Stimulated activated CD8-positive, alpha-beta memory T cell treated with anti-CD3 and anti-CD28 coated beads, Interleukin-7, amount 100 ng/mL, for 4 hours (primary cell): ENCODE data around the gene PPHLN1.

Experiments used
- DNase-seq, 2 donors: peaks; one replicate each; pipeline ENCODE4 v3.0.0-alpha.2; 2020; ENCODE audit warnings: low read depth in 2 of 2

The PPHLN1 gene, protein sequence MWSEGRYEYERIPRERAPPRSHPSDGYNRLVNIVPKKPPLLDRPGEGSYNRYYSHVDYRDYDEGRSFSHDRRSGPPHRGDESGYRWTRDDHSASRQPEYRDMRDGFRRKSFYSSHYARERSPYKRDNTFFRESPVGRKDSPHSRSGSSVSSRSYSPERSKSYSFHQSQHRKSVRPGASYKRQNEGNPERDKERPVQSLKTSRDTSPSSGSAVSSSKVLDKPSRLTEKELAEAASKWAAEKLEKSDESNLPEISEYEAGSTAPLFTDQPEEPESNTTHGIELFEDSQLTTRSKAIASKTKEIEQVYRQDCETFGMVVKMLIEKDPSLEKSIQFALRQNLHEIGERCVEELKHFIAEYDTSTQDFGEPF

DNA sequence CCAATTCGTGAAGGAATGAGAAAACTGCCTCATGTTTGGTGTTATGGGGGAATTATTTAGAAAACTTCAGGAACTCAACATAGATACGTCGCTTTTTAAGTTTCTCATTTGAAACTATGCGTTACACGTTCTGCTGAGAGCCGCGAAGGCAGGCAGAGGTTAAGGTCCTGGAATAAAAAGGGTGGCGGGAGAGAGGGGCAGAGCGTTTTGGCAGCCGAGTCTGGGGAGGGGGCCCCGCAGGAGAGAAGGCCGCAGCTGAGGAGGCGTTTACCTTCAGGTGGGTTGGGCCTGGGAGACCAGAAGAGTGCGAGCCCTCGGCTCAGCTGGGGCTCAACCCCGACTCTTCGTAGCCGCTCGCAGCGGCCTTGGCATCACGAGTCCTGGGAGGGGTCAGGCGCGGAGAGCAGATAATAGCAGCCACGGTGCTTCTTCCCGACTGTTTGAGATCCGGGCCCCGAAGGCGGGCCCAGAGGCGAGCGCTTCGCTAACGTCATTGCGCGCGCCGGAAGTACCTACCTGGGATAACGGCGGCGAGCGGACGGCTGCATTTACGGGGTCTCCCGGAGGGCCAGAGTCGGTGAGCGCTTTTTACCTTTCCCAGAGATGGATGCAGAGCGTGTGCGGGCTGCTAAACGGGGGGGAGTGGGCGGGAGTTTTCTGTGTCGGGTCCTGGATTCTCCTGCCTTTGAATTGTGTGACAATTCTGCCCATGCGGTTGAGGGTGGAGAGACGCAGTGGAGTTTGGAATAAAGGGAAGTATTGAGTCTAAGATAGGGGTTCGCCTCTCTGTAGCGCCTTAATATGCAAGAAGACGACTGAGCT lies at the start of gene PPHLN1, which contains the start of gene ZCRB1:
Gene PPHLN1 (plus strand): TSS at position 515 of the 822 bp plus-strand sequence. CDS start 9,736 bp downstream, outside the sequence.
Gene ZCRB1 (minus strand): TSS at position 442 of the 822 bp plus-strand sequence. CDS start 1,992 bp downstream, outside the sequence.
- DNase-seq, result peak; percentile 60 to 70

DNA sequence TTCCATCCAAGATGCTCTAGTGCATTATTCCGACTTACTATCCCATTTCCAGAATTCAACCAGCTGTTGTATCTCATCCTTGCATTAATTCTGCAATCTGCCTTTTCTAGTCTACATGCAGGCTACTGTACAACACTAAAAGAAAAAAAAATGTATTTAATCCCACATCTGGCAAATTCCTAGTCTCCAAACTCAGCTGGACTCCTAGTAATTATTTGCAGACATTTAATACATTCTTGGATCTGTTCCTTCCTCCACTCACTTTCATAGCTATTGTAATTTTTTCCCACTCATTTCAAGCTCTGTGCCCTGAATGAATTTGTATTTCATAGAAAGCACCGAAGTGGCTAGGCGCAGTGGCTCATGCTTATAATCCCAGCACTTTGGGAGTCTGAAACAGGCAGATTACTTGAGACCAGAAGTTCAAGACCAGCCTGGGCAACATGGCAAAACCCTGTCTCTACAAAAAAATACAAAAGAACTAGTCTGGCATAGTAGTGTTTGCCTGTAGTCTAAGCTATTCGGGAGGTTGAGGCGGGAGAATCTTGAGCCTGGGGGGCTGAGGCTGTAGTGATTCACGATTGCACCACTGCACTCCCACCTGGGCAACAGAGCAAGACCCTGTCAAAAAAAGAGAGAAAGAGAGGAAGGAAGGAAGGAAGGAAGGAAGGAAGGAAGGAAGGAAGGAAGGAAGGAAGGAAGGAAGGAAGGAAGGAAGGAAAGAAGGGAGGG lies 48.4 kb upstream of the PPHLN1 start:
- no peak for DNase-seq

DNA sequence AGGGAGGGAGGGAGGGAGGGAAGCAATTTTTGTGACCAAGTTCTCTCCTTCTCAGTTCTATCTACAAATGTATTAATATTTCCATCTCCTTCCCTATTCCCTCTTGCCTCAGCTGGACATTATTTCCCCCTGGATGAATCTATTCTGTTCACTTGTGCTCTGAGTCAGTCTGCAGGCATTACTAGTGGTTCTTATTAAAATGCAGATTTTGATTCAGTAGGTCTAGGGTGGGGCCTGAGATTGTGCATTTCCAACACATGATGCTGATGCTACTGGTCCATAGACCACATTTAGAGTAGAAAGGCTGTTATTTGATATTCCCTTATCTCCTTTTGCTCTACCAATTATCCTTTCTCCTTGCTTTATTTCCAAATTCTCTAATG lies 47.8 kb upstream of the PPHLN1 start:
- DNase-seq, result no peak

DNA sequence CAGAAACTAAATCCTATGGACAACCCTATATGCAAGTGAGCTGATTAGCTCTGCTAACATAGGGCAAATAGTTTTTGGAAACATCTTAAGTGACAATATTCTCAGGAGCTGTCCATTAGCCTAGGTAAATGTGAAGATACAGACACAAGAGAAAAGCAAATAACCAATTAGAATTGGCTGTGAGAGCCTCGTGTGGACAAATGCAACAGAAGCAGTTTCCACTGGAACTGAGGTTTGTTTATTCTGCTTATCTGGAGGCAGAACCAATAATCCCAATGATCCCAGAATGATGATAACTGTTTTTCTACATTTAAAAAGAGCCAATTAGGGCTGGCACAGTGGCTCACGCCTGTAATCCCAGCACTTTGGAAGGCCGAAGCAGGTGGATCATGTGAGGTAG lies 44.7 kb upstream of the PPHLN1 start:
- DNase-seq, result no peak

DNA sequence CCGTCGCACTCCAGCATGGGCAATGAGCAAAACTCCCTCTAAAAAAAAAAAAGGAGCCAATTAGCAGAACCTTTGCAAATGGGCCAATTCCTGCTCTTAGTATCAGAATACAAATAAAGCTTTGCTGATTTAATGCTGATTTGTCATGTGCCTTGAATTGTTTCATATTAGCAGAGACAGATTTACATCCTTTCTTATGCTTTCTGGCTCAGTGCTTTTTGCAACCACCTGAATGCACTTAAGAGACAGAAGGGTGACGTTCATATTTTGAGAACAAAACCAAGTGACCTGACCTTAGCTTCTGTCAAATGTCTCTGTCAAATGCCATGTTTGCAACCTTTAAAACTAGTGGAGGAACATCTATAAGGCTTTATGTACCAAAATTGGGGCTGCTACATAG lies 44.1 kb upstream of the PPHLN1 start:
- DNase-seq, result no peak

DNA sequence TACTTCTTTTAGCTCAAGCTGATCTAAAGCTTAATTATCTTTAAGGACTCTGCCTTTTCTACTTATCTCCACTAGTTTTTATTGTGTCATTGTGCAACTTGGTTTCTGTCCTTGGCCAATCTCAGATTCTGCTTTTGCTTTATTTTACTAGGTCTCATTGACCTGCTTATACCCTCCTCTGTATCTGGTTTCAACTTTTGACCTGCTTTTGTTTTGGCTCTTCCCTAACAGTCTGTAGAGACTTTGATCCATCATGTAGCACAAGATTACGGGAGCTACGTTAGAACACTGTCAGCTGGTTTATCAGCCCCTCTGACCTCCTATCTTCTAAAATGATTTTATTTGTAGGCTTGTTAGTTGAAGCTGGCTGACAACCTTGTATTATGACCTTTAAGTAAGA lies 43.7 kb upstream of the PPHLN1 start:
- DNase-seq, result no peak

DNA sequence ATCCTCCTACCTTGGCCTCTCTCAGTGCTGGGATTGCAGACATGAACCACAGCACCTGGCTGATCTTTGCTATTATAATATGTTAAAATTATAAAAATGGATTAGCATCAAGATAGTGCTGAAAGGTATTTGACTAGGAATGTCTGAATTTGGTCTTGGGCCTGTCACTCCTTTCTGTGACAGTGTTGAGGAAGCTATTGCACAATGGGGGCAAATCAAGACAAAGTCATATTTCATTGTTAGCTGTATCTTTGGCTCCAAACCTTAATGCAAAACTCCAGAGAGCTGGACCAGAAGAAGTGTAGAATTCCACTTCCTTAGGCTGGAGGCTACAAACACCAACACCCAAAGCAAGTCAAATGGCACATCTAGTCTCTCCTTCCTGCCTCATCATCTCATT lies 42.2 kb upstream of the PPHLN1 start:
- DNase-seq, result no peak

DNA sequence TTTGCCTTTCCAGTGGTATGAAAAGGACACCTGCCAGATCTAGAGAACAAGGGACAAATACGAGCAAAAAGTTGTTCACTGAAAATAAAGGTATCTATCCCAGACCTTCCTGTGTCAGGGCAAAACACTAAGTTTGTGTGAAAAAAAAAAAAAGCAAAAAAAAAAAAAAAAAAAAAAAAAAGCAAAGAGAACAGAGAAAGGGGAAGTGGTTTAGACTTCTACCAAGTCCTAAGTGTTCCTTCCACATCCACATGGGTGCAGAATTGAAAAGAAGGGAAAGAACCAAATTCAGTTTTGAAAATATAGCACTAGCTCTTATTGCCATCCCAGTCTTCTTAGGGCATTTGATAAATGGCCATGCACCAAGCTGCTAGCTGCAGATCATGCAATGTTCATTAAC lies 41.8 kb upstream of the PPHLN1 start:
- DNase-seq, result no peak

DNA sequence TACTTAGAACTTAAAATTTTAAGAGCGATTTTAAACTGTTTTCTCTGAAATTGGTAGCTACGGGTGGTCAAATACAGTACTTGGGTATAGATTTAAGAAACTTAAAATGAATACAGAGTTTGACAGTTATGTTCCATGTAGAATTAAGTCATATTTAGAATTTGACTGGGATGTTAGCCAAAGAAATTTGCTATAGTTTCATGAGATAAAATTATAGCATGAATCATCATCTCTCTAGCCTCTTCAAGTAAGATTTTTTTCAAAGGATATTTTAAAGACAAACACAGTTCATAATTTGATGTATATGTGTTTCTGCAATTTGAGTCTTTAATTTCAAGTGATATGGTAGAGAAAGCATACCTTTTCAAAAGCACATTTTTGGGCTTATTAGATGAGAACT lies 41.1 kb upstream of the PPHLN1 start:
- no peak for DNase-seq

DNA sequence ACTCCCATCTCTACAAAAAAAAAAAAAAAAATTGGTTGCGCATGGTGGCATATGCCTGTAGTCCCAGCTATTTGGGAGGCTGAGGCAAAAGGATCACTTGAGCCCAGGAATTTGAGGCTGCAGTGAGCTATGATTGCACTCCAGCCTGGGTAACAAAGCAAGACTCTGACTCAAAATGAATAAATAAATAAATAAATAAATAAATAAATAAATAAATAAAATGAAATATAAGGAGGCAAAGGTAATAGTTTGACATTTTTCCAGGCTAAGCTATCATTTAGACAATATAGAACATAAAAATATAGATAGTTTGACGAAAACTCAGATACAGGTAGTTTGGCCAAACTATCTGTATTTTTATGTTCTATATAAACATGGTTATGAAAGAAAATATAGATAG lies 40.5 kb upstream of the PPHLN1 start:
- no peak for DNase-seq

DNA sequence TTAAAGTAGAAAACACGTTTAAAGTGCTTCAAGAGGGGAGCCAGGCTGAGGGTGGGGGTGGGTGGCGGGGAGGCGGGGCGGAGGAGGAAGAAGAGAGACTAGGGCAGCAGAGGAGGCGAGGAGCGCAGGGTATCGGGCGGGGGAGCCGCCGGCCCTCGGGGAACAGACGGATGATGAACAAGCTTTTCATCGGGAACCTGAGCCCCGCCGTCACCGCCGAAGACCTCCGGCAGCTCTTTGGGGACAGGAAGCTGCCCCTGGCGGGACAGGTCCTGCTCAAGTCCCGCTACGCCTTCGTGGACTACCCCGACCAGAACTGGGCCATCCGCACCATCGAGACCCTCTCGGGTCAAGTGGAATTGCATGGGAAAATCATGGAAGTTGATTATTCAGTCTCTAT lies 39.2 kb upstream of the PPHLN1 start:
- DNase-seq, result no peak

DNA sequence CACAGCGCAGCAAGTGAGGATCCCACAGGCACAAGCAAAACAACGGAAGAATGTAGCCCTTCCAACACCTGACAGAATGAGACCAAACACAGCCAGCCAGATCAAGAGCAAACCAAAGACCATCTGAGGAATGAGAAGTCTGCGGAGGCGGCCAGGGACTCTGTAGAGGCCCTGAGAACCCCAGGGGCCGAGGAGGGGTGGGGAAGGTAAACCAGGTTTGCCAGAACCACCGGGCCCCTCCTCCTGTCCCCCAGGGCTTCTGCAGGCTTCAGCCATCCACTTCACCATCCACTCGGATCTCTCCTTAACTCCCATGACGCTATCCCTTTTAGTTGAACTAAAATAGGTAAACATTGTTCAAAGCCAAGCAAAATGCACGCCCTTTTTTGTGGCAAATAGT lies 37.4 kb upstream of the PPHLN1 start:
- DNase-seq, result no peak

DNA sequence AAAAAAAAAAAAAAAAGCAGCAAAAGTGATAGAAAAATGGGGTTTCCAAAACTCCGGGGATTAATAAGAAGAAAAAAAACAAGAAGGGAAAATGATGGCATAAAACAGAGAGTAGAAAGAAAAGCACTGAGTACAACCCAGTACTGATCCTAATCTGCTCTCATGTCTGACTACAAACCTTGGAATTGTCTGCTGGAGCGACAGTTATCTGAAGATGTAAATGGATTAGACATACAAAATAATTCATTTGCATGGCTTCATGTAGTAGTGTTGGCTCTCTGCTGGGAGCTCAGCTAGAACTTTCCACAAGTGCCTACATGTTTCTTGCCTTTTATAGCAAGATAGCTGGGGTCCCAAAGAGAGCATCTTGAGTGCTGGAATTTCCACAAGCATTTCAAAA lies 34.3 kb upstream of the PPHLN1 start:
- no peak for DNase-seq

DNA sequence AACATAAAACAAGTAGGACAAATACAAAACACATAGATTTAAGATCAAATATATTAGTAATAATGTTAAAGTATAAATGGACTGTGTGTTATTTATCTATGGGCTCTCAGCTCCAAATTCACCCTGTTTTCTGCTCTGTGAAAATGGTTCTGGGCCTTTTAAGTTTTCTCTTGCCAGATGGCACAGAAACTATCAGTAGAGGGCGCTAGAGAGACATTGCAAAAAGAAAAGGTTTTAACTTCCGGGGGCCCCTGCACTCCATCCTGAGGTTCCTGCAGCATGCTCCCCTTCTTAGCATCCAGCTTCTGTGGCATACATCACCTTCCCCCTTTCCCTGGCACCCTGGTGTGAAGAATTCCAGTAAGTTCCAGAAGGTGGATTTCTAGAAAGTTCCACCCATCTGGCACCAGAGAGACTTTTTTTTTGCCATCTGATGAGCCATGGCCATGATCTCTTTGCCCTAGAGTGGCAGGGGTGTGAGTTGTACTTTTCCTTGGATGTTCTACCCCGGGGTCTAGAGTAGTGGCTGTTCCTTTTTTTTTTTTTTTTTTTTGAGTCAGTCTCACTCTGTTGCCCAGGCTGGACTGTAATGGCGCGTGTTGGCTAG lies 29.4 kb upstream of the PPHLN1 start:
- no peak for DNase-seq

DNA sequence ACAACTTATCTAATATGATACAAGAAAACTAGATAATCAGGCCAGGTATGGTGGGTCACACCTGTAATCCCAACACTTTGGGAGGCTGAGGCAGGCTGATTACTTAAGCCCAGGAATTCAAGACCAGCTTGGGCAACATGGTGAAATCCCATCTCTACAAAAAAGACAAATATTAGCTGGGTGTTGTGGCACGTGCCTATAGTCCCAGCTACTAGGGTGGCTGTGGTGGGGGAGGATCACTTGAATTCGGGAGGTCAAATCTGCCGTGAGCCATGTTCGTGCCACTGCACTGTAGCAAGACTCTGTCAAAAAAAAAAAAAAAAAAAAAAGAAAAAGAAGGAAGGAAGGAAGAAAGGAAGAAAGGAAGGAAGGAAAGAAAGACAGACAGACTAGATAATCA lies 27.1 kb upstream of the PPHLN1 start:
- DNase-seq, result no peak

DNA sequence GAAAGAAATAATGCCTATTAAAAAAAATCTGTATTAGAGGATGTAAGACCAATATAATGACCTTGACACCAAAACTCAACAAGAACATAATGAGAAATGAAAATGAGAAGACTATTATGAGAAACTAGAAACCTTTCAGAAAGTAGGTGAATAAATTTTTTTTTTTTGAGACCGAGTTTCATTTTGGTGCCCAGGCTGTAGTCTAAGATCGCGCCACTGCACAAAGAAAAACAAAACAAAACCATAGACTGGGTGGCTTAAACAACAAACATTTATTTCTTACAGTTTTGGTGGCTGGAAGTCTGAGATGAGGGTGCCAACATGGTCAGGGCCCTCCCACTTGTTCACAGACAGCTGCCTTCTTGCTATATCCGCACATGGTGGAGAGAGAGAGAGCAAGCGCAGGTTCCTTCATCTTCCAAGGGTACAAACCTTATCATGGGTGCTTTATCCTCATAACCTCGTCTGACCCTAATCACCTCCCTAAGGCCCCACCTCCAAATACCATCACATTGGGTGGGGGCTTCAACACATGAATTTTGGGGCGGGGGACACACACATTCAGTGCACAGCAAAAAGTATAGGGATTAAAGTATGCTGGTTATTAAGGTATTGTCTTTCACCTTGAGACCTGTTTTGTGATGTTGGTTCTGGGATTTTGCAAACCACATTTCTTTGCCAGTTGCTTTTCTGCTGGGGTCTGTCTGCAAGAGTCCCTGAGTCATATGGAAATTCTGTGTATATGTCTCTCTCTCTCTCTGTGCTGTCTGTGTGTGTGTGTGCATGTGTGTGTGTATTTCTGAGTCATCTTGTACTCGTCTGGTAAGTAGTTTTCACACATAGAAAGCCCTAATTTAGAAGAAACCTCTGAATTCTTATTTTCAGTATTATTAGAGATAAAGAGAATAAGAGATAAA lies 26.3 kb upstream of the PPHLN1 start:
- DNase-seq, result peak; percentile 16 to 55

DNA sequence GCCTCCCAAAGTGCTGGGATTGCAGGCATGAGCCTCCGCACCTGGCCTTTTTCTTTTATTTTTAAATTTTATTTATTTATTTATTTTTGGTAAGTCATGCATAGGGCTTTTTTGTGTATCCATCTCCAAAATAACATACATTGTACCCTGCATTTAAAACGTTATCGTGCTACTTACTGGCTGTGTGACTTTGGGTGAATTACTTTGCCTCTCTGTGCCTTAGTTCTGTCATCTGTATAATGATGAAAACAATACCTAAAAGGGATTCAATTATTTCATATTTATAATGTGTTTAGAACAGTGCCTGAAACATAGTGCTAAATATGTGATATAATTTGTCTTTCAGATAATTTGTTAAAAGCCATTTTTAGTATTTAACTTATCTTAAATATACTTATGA lies 19.7 kb upstream of the PPHLN1 start:
- DNase-seq, result no peak

DNA sequence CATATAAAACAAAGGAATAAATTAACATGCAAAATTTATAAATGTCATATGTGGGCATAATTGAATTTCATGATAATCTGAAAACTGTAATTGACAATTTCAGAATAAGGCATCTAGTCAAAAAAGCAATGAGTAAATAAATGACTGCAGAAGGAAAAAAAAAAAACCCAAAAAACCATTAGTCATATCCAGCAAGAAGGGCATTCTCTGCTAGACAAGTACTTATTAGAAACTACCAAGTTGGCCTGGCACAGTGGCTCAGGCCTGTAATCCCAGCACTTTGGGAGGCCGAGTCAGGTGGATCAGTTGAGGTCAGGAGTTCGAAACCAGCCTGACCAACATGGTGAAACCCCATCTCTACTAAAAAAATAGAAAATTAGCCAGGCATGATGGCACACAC lies 17.6 kb upstream of the PPHLN1 start:
- no peak for DNase-seq

DNA sequence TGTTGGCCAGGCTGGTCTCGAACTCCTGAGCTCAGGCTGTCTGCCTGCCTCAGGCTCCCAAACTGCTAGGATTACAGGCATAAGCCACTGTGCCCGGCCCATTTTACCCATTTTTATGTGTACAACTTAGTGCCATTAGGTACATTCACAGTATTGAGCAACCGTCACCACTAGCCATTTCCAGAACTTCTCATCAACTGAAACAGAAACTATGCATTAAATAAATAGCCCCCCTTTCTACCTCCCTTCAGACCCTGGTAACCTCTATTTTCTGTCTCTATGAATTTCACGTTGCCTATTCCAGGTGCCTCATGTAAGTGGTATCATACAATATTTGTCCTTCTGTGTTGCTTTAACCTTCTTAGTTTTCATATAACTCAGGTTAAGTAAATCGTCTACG lies 16.0 kb upstream of the PPHLN1 start:
- no peak for DNase-seq

DNA sequence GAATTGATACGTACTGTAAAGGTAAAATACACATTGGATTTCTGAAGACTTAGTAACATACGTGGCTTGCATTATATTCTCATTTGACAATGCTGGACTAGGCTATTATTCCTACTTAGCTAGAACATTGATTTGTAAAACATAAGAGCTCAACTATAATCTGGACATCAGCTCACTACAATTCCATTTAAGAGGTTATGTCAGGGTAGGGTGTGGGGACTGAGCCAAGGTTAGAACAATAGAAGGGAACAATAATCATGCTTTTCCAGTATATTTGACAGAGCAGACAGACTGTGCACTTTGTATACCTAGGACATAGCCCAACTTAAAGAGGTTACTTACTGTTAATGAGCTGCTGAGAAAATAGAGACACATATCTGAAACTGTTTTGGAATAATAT lies 10.9 kb upstream of the PPHLN1 start:
- no peak for DNase-seq

DNA sequence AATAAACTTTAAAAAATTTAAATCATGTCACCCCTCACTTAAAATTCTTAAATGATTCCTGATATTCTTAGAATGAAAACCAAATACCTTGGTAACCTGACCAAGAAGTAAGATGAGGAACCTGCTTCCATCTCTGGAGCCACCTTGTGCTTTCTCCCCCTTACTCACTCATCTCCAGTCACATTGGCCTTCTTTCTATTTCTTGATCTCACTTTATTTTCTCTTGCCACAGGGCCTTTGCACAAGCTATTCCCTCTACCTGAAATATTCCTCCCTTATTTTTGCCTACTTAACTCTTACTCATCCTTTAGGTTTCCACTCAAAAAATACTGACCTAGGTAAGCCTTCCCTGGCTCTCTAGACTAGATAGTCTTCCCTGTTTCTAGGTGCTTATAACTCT lies 5.2 kb upstream of the PPHLN1 start:
- no peak for DNase-seq
